ENCODE results near the gene NAPEPLD.
A peak's percentile ranks its signal among the peaks of the same experiment; 100 is the strongest.
"Not testable (repeated sequence)": the region's sequence is repeated elsewhere in the genome, so short reads cannot be mapped to it uniquely, and the experiment has no call there.

NAPEPLD gene

GRCh38 chr7:103106703-103107070 lies 42.2 kb downstream of the NAPEPLD start:
- not testable (repeated sequence) for DNase-seq (ENCODE audit: low read depth)

DNA sequence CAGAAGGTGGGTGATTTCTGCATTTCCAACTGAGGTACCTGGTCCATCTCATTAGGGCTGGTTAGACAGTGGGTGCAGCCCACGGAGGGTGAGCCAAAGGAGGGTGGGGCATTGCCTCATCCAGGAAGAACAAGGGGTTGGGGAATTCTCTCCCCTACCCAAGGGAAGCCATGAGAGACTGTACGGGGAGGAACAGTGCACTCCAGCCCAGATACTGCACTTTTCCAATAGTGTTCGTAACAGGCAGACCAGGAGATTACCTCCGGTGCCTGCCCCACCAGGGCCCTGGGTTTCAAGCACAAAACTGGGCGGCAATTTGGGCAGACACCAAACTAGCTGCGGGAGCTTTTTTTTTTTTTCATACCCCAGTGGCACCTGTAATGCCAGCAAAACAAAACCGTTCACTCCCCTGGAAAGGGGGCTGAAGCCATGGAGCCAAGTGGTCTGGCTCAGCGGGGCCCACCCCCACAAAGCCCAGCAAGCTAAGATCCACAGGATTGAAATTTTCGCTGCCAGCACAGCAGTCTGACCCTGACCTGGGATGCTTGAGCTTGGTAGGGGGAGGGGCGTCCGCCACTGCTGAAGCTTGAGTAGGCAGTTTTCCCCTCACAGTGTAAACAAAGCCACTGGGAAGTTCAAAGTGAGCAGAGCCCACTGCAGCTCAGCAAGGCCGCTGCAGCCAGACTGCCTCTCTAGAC lies 42.7 kb downstream of the NAPEPLD start:
- DNase-seq (ENCODE audit: low read depth) = no peak

DNA sequence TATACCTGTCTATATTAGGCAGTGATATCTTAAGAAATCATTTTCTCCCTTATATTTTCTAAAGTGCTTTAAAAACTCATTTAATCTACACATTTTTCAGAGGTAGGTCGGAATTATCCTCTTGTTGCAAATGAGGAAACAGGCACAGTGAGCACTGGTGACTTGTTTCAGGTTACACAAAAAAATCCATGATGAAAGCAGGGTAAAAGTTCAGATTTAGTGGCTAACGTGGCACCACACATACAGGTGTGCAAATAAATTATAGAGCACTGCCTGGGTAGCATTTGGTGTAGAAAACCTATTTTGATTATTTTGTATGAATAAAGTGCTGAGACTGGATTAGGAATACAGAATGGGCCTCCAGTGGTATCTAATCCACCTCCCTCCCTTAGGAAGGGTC lies 47.4 kb downstream of the NAPEPLD start:
- no peak for DNase-seq (ENCODE audit: low read depth)

DNA sequence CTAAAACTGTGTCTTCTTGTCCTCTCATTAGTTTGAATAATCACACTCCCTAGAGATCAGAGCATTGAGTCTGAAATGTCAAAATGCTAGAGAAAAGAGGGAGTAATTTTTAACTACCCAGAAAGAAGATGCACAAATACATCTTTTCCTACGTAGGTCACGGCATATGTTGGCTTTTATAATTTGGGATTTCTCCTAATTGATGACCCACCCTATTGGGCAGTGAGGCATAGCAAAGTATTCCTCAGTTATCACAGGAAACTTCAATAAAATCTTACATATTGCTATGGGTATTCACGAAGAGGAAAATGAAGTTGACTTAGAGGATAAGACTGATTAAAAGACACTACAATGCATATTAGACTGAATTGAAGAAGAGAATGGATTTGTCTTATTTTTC lies 48.6 kb downstream of the NAPEPLD start:
- DNase-seq (ENCODE audit: low read depth) = no peak

GRCh38 chr7:103097041-103097440 lies 51.9 kb downstream of the NAPEPLD start:
- DNase-seq (ENCODE audit: low read depth) = no peak

- DNase-seq (ENCODE audit: low read depth) = not testable (repeated sequence)
Observed at GRCh38 chr7:103095558-103095957, 53.3 kb downstream of the NAPEPLD start.

DNA sequence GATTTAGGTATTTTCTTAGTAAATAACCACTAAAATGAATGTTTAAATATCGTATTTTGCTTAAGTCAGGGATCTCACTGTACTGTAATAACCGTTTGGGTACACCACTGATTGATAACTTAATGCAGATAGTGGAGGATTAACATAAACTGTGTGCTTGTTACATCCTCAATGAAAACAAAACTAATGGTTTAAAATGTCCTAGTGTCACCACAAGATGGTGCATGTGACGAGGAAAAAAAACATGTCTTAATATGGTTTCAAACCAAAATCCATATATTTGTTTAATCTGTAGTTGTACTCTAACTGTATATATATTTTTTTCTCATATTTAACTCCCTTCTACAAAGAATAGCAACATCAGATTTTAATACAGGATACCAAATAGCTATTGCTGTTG lies 54.8 kb downstream of the NAPEPLD start:
- no peak for DNase-seq (ENCODE audit: low read depth)

GRCh38 chr7:103093429-103093828 lies 55.5 kb downstream of the NAPEPLD start:
- no peak for DNase-seq (ENCODE audit: low read depth)

- DNase-seq (ENCODE audit: low read depth) = not testable (repeated sequence)
Observed at GRCh38 chr7:103092321-103092720, 56.6 kb downstream of the NAPEPLD start.

DNA sequence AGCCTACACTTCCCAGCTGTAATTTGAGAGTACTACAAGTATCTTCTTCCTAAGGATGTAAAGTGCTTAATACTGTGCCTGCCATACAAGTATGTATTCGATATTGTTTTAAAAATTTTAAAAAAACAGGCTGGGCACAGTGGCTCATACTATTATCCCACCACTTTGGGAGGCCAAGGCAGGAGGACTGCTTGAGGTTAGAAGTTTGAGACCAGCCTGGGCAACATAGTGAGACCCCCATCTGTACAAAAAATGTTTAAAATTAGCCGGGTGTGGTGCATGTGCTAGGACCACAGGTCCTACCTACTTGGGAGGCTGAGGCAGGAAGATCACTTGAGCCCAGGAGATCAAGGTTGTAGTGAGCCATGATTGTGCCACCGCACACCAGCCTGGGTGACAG lies 65.7 kb downstream of the NAPEPLD start:
- DNase-seq (ENCODE audit: low read depth) = no peak

DNA sequence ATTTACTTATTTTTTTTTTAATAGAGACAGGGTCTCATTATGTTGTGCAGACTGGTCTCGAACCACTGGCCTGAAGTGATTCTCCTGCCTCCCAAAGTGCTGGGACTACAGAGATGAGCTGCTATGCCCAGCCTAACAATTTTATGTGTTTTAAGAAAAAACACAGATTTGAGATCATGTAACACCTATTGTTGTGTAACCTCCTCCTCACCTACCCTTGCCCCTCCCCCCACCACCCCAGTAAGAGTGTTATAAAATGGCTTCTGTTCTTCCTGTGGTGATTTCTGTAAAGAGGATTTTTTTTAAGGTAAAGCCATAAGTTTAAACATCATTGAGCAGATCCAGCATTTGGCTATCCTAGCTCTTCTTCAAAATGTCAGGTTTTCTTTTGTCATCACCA lies 66.4 kb downstream of the NAPEPLD start:
- DNase-seq (ENCODE audit: low read depth) = no peak

DNA sequence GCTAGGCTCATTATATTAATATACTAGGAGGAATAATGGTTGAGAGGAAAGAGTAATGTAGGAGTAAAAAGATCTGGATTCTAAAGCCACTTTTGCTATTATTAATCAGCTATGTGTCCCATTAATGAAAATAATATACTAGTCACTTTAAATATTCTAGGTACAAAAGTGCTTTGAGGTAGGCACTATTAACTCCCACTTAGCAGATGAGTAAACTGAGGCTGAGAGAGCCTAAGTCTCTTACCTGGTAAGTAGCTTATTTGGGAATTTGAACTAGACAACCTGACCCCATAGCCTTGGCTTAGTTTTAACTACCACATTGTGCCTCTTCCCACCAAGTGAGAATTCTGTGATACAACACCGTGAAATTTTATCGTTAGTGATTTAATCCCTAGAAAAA lies 68.0 kb downstream of the NAPEPLD start:
- no peak for DNase-seq (ENCODE audit: low read depth)

DNA sequence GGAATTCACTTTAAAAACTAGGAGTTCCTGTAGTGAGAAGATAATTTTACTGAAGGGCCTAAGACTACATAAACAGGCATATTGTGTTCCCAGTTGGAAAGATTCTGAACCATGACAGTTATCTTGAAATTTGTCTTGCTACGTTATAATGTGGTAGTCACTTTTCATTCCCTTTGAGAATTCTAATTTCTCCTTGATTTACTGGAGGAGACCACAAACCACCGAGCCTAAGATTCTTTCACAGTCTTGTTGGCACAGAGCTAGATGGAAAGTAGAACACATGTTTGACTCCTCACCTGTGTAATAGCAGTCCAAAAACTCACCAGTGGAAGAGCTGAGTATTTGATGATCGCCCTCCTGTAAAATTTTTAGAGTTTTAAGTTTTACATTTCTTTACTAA lies 69.1 kb downstream of the NAPEPLD start:
- DNase-seq (ENCODE audit: low read depth) = no peak

GRCh38 chr7:103078226-103078625 lies 70.7 kb downstream of the NAPEPLD start:
- DNase-seq (ENCODE audit: low read depth) = not testable (repeated sequence)

- no peak for DNase-seq (ENCODE audit: low read depth)
Observed at GRCh38 chr7:103077318-103077717, 71.6 kb downstream of the NAPEPLD start.

- no peak for DNase-seq (ENCODE audit: low read depth)
Observed at GRCh38 chr7:103076764-103077163, 72.1 kb downstream of the NAPEPLD start.

DNA sequence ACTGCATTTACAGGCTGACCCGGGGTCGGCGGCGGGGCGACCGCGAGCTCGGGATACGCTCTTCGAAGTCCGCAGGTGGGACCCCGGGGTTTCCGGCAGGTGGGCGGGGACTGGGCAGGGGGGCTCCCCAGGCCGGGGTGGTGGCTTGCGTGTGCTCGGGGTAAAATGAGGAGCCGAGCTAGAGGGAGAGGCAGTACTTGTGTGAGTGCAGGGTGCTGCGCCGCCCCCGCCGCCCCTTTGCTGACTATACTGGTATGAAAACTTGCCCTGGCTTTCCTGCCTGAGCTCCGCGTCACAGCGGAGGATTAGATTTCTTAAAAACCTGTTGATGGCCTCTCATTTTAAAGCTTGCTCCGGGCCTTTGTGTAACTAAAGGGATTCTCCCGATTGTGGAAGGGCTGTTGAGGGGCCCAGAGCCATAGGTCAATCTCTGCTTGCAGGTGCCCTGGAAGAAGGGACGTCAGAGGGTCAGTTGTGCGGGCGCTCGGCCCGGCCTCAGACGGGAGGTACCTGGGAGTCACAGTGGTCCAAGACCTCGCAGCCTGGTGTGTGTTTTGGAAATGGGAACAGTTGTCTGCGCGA lies 73.5 kb downstream of the NAPEPLD start:
- peak; percentile 72 for DNase-seq (ENCODE audit: low read depth)

DNA sequence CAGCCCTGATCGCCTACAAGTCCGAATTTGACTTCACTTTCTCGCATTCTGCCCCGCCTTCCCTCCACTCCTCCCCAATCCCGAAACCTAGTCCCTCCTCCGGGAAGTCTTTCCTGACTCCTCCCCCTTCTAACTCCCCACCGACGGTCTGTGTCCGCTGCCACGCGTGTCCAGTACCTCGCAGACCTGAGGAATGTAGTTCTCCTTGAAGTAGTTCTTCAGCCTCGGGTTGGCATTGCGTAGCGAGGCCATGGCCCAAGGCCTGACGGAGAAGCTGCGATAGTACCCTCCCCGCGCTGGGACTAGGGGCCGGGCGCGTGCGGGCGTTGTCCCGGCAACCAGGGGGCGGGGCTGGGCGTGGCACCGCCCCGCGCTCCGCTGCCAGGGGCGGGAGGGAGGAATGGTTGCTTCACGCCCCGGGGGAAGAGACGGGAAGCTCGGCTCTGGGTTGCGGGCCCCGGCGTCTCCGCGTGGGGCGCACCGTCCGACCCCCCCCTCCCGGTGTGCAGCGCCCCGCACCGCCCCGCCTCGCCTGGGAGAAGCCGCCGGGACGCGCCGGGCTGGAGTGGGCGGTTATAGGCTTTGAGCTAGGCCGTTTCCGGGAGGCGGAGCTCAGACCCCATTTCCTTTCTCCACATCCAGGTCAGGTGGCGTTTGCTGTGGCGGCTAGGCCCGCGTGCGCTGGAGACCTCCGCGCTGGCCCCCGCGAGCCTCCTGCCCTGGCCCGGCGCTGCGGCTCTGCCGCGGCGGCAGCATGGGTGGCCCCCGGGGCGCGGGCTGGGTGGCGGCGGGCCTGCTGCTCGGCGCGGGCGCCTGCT lies 74.2 kb downstream of the NAPEPLD start, which contains the start of the genes ARMC10 and FBXL13:
Gene ARMC10, plus strand, starts transcription at position 622 of the 818 bp plus-strand sequence. Its CDS starts 133 bp downstream, at position 755.
Gene FBXL13, minus strand, starts transcription at position 278 of the 818 bp plus-strand sequence.
- DNase-seq (ENCODE audit: low read depth) = peak; percentile 86

- no peak for DNase-seq (ENCODE audit: low read depth)
Observed at GRCh38 chr7:103073989-103074518, 74.8 kb downstream of the NAPEPLD start.

DNA sequence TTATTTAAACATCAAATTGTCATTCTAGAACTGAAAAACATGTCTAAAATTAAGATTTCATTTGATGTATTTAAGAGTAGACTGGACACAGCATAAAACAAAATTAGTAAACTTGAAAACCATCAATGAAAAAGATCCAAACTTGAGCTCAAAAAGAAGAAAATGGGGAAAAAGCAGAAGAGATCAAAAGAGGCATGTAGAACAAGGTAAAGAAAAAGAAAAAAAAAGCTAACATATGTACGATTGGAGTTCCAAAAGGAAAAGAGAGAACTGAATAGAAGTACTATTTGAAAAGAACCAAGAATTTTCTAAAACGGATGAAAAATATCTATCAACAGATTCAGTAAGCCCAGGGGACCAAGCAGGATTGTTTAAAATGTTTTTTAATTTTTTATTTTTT lies 77.9 kb downstream of the NAPEPLD start:
- no peak for DNase-seq (ENCODE audit: low read depth)

DNA sequence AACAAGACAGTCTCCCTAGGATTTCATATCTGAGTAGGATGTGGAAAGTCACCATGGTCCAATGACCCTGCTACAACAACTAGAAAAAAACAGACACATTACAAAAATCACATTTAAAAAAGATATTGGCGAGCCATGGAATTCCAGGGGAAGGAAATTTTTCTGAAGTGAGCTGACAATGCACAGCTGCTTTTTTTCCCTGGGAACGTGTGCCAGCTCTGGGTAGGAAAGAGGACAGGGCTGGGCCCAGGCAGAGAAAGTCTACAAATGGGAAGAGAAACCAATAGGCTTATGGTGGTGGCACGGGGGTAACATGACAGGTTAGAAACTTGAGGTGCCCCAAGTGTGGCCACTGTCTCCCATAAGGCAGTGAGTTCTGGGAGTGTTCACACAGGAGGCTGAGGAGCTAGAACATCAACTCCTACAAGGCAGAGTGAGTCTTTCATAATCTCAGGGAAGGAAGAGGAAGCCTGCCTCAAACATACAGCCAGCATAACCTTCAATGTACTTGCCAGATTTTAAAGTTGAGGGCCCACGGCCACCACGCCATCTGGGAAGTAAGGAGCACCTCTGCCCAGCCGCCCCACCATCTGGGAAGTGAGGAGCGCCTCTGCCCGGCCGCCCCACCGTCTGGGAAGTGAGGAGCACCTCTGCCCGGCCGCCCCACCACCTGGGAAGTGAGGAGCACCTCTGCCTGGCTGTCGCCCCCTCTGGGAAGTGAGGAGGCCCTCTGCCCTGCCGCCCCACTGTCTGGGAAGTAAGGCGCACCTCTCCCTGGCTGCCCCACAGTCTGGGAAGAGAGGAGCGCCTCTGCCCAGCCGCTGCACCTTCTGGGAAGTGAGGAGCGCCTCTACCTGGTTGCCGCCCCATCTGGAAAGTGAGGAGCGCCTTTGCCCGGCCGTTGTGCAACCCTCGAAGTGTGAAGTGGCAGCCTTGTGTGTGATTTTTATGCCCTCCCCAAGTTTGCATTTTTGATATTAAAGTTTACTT lies 80.2 kb downstream of the NAPEPLD start:
- DNase-seq (ENCODE audit: low read depth) = no peak
